Bronchial epithelial cell (primary cell): ENCODE data around the gene TCF20. TPM values are rescaled to one million over a fixed set of nuclear protein-coding genes. Genes with fewer than 3 reads are reported as not detected.

Experiments used
- DNase-seq: peaks from one replicate; pipeline ENCODE4 v3.0.0-alpha.2; 2010; ENCODE audit warnings: low read depth
- FAIRE-seq: peaks from 2 replicates; lab custom pipeline; 2011; peaks lifted over from hg19 to GRCh38; lab: Jason Lieb, UNC
- H3K27me3 ChIP-seq: 2 replicates; pipeline ENCODE4 v1.5.1; 2011; ENCODE audit warnings: low read length; ENCODE audit not compliant: control insufficient read depth, insufficient read depth
- H3K36me3 ChIP-seq: 2 replicates; pipeline ENCODE4 v1.5.1; 2011; ENCODE audit warnings: low read length; ENCODE audit not compliant: control insufficient read depth, insufficient read depth
- H3K4me3 ChIP-seq: 2 replicates; pipeline ENCODE4 v1.5.1; 2011; ENCODE audit warnings: mild to moderate bottlenecking, low read depth, low read length, control low read depth
- CTCF ChIP-seq: IDR thresholded peaks from 2 replicates; pipeline ENCODE4 v1.5.1; 2011; ENCODE audit warnings: mild to moderate bottlenecking, moderate library complexity, low read length, control low read depth, inconsistent platforms; ENCODE audit not compliant: insufficient read depth, severe bottlenecking
- total RNA-seq: library from RNA; depleted of rRNA; stranded (reverse); fragments of >200 nt; gene quantifications from 2 replicates; pipeline ENCODE4 v1.2.1, GENCODE V29; 2014

The TCF20 gene
- total RNA-seq, 1 donor from 2014 or later, result 40.8 TPM

DNA sequence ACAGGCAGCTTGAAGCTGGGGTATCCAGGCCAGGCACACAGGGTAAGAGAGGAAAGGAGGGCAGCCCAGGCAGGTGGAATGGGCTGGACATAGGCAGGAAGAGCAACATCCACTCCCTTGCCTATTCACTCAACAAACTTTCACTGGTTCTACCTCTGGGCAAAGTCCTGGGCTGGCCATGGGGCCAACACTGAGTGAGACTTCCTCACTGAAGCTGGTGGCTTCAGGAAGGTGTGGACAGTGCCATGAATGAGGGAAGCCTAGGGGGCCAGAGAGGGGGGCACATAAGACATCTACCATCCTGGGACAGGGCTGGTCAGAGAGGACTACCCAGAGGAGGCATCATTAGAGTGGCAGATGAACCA, 44.9 kb upstream of the TCF20 start:
- no peak for FAIRE-seq
- DNase-seq, result no peak
- Histone ChIP-seq H3K36me3 (no peaks in the 10 kb centered on the region), H3K27me3 (no peaks in the 10 kb centered on the region), H3K4me3 (no peak overlapping the region)
- no peak for TF ChIP-seq CTCF

- FAIRE-seq, result no peak
- no peak for DNase-seq
- Histone ChIP-seq H3K36me3 (no peaks in the 10 kb centered on the region), H3K27me3 (no peaks in the 10 kb centered on the region), H3K4me3 (no peak overlapping the region)
- TF ChIP-seq CTCF, result no peak
Observed at GRCh38 chr22:42314709-42315391, 44.4 kb upstream of the TCF20 start.

DNA sequence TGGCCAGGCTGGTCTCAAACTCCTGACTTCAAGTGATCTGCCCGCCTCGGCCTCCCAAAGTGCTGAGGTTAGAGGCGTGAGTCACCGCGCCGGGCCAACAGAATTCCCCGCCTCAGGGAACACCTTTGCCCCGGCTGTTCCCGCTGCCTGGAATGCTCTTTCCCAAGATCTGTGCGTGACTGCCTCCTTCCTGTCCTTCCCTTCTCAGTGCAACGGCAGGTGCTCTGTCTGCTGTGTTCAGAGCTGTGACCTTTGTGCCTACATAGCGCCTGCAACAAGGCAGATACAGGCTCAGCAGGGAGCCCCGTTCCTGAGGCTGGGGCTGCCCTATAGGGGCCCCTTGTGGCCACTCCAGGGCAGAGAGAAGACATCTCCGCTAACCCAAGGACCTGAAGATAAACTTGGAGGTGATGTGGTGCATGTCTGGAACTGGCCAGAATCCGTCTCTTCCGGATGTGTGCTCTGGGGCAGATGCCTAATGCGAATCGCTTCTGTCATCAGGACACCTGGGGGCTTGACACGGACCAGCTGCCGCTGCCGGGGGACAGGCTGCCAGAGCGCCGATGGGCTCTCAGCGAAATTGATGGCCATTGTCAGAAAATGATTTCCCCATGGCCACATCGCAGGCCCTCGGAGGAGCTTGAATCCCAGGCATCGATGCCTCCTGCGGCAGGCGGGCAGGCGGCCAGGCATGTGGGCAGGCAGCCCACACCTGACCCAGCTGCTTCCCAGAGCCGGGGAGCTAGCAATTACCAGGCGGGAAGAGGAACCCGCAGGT, 43.5 kb upstream of the TCF20 start:
- H3K36me3 ChIP-seq, result no peaks in the 10 kb centered on the region
- peak; percentile 56 for TF ChIP-seq CTCF
- no peak overlapping the region for H3K4me3 ChIP-seq
- no peaks in the 10 kb centered on the region for H3K27me3 ChIP-seq
- FAIRE-seq (peak; percentile 70), DNase-seq (peak; percentile 81)

DNA sequence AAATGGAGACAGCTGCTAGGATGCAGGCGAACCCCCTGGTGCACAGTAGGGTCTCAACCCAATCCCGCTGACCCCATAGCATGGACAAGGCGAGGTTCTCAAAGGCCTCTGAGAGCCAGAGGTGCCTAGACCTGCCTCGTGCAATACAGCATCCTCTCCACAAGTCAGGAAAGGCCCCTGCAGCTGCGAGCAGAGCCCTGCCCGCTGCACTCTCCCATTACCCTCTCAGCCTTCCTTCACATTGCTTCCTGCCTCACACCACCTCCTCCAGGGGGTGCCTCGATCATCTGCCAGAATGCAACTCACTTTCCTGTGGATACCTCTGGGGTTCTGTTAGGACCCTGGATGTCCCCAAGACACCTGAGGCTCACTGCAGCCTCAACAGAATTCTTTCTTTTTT, 42.8 kb upstream of the TCF20 start:
- FAIRE-seq, result no peak
- TF ChIP-seq CTCF, result no peak
- Histone ChIP-seq H3K36me3 (no peaks in the 10 kb centered on the region), H3K27me3 (no peaks in the 10 kb centered on the region), H3K4me3 (no peak overlapping the region)
- no peak for DNase-seq

DNA sequence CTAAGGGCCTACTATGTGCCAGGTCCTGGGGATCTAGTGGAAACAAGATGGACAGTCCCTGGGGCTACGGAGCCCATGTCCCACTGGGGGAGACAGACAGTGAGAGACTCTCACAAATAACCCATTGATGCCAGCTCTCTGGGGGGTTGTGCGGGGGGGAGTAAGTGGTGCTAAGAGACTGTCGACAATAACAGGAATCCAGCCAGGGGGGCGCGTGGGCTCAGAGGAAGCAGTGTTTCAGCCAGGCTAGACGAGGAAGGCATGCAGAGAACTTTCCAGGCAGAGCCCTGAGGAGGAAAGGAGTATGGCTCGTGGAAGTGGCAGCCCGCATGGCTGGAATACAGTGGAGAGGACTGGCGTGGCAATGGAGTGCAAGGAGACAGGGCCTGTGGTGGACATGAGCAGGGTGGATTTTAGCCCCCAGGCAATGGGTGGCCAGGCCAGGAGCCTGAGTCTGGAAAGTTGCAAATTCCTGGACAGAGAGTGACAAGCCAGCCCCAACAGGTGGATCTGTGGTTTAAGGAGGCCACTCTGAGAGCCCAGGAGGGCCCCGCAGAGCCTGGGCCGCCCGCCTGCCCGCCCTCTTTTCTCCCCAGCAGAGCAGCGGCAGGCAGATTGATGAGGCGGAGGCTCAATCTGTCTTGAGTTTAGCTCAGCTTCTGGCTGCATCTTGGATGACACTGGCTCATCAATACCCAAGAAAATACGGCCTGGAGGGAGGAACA, 40.0 kb upstream of the TCF20 start:
- no peak overlapping the region for H3K4me3 ChIP-seq
- peaks cover 3% of the 10 kb centered on the region for H3K27me3 ChIP-seq
- no peak for FAIRE-seq
- no peak for TF ChIP-seq CTCF
- no peaks in the 10 kb centered on the region for H3K36me3 ChIP-seq
- no peak for DNase-seq
